Activated CD4-positive, alpha-beta T cell treated with anti-CD3 and anti-CD28 coated beads, Interleukin-2, amount 50 U/mL, for 1 hour (primary cell): ENCODE data around the gene TMEM238.
"Not testable (repeated sequence)": the region's sequence is repeated elsewhere in the genome, so short reads cannot be mapped to it uniquely, and the experiment has no call there.

Experiments used
- DNase-seq: peaks from one replicate; pipeline ENCODE4 v3.0.0-alpha.2; 2020

TMEM238 gene

GRCh38 chr19:55384131-55384919 lies at the start of gene TMEM238:
Gene TMEM238, minus strand, starts transcription at chr19:55384292. Its CDS starts 33 bp downstream, at chr19:55384259.
- peak; percentile 25 for DNase-seq

DNA sequence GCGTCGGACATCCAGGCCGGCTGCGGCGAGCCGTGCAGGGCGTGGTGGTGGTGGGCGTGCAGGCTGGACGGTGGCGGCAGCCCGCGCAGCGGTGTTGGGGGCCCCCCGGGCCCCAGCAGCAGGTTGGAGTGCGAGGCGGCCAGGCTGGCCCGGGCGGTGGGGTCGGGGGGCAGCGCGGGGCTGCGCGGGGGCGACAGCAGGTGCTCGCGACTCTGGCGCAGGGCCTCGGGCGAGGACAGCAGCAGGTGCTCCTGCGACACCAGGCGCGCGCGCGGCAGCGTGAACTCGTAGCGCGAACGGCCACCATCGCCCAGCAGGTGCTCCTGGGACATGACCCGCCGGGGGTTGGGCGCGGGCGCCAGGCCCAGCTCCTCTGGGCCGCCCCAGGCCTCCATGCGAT lies 49.2 kb upstream of the TMEM238 start:
- no peak for DNase-seq

DNA sequence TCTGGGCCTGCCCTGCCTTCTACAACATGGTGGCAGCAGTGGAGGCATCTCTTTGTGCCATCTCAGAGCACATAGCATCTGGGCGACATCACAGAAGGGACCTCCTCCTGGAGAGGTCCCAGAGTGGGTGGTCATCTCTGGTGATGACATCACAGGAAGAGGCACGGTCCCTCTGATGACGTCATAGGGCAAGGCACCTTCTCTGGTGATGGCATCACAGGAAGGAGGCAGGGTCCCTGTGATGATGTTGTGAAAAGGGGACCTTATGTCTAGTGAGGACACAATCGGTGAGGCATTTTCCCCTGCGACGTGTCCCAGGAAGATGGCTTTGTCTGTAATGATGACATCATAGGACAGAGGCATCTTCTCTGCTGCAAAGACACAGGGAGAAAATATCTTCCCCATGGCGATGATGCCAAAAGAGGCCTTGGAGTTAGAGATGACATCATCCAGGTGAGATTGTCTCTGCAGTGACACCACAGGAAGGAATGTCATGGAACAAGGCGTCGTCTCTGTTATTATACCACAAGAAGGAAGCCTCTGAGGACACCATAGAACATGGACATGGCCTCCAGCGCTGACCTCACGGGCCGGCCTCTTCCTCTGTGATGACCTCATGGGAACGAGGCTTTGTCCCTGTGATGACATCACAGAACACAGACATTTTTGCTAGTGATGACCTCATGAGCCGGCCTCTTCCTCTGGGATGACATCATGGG lies 48.3 kb upstream of the TMEM238 start:
- DNase-seq: no peak

GRCh38 chr19:55431183-55431582 lies 47.1 kb upstream of the TMEM238 start:
- DNase-seq: no peak

GRCh38 chr19:55426042-55426441 lies 42.0 kb upstream of the TMEM238 start:
- no peak for DNase-seq

GRCh38 chr19:55424518-55424917 lies 40.4 kb upstream of the TMEM238 start:
- DNase-seq: no peak

- DNase-seq: no peak
These were observed 39.3 kb upstream of the TMEM238 start for GRCh38 chr19:55423225-55424005.

DNA sequence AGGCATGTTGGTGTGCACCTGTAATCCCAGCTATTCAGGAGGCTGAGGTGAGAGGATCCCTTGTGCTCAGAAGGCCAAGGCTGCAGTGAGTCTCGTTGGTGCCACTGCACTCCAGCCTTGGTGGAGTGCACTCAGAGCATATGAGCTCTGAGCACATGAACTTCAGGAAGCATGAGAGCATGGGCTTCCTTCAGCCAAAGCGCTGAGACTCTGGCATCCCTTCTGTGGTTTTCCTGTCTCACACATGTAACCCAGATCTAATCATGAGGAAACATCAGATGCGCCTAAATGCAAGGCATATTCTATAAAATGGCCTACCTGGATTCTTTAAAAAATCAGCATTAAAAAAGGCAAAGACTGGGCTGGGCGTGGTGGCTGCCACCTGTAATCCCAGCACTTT lies 37.2 kb upstream of the TMEM238 start:
- DNase-seq: peak; percentile 28

- no peak for DNase-seq
These were observed 35.6 kb upstream of the TMEM238 start for GRCh38 chr19:55419624-55420236.

DNA sequence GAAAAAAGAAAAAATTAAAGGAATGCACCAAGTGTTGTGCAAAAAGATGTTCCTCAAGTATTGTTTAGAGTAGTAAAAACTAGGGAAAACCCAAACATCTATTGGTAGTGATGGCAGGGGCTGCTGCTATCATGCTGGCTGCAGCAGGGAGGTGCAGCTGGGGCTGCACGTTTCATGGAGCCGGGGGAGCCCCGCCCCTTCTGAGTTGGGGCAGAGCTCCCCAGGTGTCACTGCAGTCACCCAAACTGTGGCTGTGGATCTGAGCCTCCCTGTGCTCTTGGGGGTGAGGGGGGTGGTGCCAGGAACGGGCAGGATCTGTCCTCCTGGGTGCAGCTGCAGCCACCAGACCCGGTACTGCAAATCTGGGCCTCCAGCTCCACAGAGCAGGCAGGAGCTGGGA lies 35.0 kb upstream of the TMEM238 start:
- DNase-seq: no peak

- peak; percentile 48 for DNase-seq
These were observed 34.1 kb upstream of the TMEM238 start for GRCh38 chr19:55418185-55418584.

- no peak for DNase-seq
These were observed 26.1 kb upstream of the TMEM238 start for GRCh38 chr19:55410168-55410567.

DNA sequence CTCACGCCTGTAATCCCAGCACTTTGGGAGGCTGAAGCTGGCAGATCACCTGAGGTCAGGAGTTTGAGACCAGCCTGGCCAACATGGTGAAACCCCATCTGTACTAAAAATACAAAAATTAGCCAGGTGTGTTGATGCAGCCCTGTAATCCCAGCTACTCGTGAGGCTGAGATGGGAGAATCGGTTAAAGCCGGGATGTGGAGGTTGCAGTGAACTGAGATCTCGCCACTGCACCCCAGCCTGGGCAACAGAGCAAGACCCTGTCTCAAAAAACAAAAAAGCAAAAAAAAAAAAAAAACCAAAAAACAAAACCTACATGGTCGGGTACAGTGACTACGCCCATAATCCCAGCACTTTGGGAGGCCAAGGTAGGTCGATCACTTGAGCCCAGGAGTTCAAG lies 25.1 kb upstream of the TMEM238 start:
- DNase-seq: not testable (repeated sequence)

DNA sequence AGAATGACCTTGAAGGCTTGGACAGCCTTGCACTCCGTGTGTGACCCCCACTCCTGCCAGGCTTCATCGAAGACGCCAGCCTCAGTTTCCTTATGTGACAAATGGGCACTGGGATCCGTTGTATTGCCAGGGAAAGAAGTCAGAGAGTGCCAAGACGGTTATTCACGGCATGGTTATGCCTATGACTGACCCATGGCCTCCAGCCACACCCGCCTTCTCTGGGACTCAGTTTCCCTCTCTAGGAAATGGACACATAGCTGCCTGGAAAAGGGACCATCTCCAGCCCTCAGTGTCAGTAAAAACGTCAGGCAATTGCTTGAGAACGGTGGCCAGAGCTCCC lies 24.4 kb upstream of the TMEM238 start:
- no peak for DNase-seq

DNA sequence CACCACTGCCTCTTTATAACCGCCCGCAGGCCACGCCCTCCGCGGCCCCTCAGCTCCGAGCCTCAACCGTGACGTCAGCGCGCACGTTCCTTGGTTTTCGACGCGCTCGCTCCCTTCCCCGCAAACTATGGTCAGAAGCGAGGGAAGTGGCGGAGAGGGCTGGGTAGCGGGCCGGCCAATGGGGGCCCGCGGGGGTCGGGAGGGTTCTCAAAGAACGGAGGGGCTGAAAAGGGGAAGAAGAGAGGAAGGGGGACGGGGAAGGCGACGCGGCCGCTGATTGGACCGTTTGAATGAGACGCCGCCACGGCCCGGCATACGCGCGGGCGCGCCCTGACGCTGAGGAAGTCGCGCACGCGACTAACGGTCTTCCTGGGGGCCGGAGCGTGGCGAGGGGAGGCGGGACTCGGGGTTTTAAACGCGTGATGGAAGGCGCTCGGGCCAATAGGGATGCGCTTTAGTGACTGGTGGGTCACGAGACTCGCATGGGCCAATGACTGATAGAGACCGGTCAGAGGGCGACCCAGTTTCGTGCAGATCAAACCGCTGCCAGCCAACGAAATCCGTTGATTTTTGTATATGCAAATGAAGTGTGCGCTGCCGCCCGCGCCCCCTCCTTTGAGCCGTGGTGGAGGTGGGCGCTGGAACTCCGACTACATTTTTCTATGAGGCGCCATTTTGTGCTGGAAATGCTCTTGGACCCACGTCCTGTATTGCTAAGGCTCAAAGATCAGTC lies 23.9 kb upstream of the TMEM238 start:
- peak; percentile 94 for DNase-seq

- DNase-seq: not testable (repeated sequence)
These were observed 23.4 kb upstream of the TMEM238 start, which contains the start of gene UBE2S for GRCh38 chr19:55407550-55407799. Gene UBE2S, minus strand, starts transcription at chr19:55407788. Its CDS starts 199 bp downstream, at chr19:55407589.

DNA sequence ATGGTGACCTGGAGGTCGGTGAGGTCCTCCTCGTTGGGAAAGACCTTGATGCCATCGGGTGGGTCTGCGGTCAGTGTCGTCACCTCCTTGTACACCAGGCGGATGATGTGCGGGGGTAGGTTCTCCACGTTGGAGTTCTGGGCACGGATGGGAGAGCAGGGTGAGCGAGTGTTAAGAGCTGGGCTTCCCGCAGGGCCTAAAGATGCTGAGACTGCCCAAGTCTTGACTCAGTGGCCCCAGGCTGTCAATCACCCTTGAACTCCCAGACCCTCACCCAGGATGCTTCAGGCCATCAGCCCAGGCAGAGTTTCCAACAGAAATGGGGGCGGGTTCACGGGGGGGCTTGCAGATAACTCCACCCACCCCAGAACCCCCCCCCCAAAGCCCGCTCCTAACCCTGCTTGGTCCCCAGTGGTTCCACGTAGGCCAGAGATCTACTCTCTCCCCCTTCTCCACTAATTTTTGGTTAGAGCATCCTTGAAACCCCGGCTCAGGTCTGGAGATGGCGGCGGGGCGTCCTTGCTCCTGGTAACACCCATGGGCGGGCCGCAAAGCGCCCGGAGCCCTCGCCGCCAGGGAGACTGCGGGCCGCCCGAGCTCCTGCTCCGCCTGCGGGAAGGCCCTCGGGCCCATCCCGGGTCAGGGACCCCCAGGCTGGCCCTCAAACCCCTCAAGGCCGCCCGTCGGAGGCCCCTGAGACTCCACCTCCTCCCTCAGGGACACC lies 22.9 kb upstream of the TMEM238 start:
- DNase-seq: peak; percentile 31

- no peak for DNase-seq
These were observed 22.2 kb upstream of the TMEM238 start for GRCh38 chr19:55406091-55406825.

DNA sequence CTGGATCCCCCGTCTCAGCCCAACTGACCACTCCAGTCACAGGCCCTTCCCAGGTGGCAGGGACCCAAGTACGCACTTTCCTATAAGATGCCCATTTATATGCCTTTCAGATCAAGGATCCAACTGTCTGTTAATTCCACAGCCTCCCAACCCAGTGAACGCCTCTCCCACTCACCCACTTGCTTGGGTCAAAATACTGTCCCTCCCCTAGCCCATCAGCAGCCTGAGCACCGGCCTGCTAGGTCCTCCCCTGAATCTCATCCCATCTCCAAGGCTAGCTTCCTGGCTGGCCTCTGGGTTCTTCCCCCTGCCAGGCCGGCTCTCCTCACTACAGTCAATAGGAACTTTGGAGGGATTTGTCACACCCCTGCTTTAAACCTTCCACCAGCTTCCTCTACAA lies 21.5 kb upstream of the TMEM238 start:
- DNase-seq: no peak

GRCh38 chr19:55402509-55402908 lies 18.4 kb upstream of the TMEM238 start:
- DNase-seq: no peak

GRCh38 chr19:55401390-55401789 lies 17.3 kb upstream of the TMEM238 start:
- not testable (repeated sequence) for DNase-seq
